ENCODE data around the gene TMEM87A. TPM values are rescaled to one million over a fixed set of nuclear protein-coding genes. Genes with fewer than 3 reads are reported as not detected.

TMEM87A gene
- total and polyA plus RNA-seq, 2 experiments from 2014 or later = 41.8 to 43.5 TPM

DNA sequence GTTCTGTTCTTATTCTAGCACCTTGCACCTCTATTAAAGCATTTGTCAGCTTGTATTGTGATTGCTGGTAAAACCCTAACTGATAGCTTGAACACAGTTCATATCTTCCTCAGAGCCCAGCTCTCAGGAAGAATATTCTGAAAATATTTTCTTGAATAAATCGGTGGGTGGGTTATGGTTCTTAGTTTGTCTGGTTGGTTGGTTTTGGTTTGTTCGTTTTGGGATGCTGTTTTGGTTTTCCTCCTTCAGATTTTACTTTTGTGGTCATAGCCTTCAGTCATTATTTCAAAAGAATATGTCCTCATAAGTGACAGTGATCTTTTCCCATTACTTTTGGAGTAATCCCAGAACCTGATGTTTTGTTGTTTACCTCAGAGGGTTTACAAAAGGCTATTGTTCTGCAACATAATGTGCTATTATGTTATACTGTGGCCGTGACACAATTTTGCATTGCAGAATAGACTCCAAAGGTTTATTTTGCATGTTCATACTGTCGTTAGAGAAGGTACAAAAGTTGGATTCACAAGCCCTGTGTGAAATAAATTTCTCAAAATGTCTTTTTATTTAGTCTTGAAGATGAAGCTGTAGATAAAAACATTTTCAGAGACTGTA is 2.7 kb upstream of the TMEM87A start (continued):
- TF ChIP-seq, protein P1, sequence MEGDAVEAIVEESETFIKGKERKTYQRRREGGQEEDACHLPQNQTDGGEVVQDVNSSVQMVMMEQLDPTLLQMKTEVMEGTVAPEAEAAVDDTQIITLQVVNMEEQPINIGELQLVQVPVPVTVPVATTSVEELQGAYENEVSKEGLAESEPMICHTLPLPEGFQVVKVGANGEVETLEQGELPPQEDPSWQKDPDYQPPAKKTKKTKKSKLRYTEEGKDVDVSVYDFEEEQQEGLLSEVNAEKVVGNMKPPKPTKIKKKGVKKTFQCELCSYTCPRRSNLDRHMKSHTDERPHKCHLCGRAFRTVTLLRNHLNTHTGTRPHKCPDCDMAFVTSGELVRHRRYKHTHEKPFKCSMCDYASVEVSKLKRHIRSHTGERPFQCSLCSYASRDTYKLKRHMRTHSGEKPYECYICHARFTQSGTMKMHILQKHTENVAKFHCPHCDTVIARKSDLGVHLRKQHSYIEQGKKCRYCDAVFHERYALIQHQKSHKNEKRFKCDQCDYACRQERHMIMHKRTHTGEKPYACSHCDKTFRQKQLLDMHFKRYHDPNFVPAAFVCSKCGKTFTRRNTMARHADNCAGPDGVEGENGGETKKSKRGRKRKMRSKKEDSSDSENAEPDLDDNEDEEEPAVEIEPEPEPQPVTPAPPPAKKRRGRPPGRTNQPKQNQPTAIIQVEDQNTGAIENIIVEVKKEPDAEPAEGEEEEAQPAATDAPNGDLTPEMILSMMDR (conservative IDR thresholded peaks at IDR 0.05; ENCODE audit: low read depth in 2 of 2) = no peak
- TF ChIP-seq EZH2 (IDR thresholded peaks at IDR 0.05; ENCODE audit: low read depth, unreplicated experiment) = no peak

DNA sequence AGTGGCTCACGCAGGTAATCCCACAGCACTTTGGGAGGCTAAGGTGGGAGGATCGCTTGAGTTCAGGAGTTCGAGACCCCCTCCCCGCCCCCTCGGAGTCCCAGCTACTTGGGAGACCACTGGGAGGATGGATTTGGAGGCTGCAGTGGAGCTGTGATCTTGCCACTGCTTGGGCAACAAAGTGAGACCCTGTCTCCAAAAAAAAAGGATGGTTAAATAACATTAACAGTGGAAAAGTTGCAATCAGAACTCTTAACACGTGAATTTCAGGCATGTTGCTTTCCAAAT is 1.4 kb upstream of the TMEM87A start:
- H3F3A ChIP-seq (replicated peaks; ENCODE audit: low read depth) = no peaks in the 10 kb centered on the region
- no peak for DNase-seq (ENCODE audit: low spot score)
- peaks cover 32% of the 10 kb centered on the region for H3K79me2 ChIP-seq (replicated peaks; ENCODE audit: insufficient read depth)
- no peaks in the 10 kb centered on the region for H3K36me3 ChIP-seq (ENCODE audit: insufficient read depth)
- TF ChIP-seq, protein P2, sequence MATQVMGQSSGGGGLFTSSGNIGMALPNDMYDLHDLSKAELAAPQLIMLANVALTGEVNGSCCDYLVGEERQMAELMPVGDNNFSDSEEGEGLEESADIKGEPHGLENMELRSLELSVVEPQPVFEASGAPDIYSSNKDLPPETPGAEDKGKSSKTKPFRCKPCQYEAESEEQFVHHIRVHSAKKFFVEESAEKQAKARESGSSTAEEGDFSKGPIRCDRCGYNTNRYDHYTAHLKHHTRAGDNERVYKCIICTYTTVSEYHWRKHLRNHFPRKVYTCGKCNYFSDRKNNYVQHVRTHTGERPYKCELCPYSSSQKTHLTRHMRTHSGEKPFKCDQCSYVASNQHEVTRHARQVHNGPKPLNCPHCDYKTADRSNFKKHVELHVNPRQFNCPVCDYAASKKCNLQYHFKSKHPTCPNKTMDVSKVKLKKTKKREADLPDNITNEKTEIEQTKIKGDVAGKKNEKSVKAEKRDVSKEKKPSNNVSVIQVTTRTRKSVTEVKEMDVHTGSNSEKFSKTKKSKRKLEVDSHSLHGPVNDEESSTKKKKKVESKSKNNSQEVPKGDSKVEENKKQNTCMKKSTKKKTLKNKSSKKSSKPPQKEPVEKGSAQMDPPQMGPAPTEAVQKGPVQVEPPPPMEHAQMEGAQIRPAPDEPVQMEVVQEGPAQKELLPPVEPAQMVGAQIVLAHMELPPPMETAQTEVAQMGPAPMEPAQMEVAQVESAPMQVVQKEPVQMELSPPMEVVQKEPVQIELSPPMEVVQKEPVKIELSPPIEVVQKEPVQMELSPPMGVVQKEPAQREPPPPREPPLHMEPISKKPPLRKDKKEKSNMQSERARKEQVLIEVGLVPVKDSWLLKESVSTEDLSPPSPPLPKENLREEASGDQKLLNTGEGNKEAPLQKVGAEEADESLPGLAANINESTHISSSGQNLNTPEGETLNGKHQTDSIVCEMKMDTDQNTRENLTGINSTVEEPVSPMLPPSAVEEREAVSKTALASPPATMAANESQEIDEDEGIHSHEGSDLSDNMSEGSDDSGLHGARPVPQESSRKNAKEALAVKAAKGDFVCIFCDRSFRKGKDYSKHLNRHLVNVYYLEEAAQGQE (IDR thresholded peaks at IDR 0.05; ENCODE audit: unreplicated experiment) = no peak
- no peak for TF ChIP-seq NANOG (IDR thresholded peaks at IDR 0.05; ENCODE audit: borderline replicate concordance)
- TF ChIP-seq, protein P3, sequence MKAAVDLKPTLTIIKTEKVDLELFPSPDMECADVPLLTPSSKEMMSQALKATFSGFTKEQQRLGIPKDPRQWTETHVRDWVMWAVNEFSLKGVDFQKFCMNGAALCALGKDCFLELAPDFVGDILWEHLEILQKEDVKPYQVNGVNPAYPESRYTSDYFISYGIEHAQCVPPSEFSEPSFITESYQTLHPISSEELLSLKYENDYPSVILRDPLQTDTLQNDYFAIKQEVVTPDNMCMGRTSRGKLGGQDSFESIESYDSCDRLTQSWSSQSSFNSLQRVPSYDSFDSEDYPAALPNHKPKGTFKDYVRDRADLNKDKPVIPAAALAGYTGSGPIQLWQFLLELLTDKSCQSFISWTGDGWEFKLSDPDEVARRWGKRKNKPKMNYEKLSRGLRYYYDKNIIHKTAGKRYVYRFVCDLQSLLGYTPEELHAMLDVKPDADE (IDR thresholded peaks at IDR 0.05) = no peak
- no peak for TF ChIP-seq JUNB (IDR thresholded peaks at IDR 0.05; ENCODE audit: unreplicated experiment)
- TF ChIP-seq EZH2phosphoT487 (IDR thresholded peaks at IDR 0.05; ENCODE audit: unreplicated experiment) = no peak
- TF ChIP-seq, protein P4, sequence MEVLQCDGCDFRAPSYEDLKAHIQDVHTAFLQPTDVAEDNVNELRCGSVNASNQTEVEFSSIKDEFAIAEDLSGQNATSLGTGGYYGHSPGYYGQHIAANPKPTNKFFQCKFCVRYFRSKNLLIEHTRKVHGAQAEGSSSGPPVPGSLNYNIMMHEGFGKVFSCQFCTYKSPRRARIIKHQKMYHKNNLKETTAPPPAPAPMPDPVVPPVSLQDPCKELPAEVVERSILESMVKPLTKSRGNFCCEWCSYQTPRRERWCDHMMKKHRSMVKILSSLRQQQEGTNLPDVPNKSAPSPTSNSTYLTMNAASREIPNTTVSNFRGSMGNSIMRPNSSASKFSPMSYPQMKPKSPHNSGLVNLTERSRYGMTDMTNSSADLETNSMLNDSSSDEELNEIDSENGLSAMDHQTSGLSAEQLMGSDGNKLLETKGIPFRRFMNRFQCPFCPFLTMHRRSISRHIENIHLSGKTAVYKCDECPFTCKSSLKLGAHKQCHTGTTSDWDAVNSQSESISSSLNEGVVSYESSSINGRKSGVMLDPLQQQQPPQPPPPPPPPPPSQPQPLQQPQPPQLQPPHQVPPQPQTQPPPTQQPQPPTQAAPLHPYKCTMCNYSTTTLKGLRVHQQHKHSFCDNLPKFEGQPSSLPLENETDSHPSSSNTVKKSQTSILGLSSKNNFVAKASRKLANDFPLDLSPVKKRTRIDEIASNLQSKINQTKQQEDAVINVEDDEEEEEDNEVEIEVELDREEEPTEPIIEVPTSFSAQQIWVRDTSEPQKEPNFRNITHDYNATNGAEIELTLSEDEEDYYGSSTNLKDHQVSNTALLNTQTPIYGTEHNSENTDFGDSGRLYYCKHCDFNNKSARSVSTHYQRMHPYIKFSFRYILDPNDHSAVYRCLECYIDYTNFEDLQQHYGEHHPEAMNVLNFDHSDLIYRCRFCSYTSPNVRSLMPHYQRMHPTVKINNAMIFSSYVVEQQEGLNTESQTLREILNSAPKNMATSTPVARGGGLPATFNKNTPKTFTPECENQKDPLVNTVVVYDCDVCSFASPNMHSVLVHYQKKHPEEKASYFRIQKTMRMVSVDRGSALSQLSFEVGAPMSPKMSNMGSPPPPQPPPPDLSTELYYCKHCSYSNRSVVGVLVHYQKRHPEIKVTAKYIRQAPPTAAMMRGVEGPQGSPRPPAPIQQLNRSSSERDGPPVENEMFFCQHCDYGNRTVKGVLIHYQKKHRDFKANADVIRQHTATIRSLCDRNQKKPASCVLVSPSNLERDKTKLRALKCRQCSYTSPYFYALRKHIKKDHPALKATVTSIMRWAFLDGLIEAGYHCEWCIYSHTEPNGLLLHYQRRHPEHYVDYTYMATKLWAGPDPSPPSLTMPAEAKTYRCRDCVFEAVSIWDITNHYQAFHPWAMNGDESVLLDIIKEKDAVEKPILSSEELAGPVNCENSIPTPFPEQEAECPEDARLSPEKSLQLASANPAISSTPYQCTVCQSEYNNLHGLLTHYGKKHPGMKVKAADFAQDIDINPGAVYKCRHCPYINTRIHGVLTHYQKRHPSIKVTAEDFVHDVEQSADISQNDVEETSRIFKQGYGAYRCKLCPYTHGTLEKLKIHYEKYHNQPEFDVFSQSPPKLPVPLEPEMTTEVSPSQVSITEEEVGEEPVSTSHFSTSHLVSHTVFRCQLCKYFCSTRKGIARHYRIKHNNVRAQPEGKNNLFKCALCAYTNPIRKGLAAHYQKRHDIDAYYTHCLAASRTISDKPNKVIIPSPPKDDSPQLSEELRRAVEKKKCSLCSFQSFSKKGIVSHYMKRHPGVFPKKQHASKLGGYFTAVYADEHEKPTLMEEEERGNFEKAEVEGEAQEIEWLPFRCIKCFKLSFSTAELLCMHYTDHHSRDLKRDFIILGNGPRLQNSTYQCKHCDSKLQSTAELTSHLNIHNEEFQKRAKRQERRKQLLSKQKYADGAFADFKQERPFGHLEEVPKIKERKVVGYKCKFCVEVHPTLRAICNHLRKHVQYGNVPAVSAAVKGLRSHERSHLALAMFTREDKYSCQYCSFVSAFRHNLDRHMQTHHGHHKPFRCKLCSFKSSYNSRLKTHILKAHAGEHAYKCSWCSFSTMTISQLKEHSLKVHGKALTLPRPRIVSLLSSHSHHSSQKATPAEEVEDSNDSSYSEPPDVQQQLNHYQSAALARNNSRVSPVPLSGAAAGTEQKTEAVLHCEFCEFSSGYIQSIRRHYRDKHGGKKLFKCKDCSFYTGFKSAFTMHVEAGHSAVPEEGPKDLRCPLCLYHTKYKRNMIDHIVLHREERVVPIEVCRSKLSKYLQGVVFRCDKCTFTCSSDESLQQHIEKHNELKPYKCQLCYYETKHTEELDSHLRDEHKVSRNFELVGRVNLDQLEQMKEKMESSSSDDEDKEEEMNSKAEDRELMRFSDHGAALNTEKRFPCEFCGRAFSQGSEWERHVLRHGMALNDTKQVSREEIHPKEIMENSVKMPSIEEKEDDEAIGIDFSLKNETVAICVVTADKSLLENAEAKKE (CRISPR knock-in tag; IDR thresholded peaks at IDR 0.05) = no peak
- TF ChIP-seq, protein P1 (conservative IDR thresholded peaks at IDR 0.05; ENCODE audit: low read depth in 2 of 2) = no peak
- Mint-ChIP-seq H3K36me3 (ENCODE audit: low read depth) (peaks cover 13% of the 10 kb centered on the region; the same call in 2 of the 3 replicates), H3K4me1 (peaks cover 28% of the 10 kb centered on the region; the same call in 2 of the 3 replicates), H3K4me3 (peak overlapping the region; percentile 99), H3K9me3 (no peaks in the 10 kb centered on the region), H3K27me3 (ENCODE audit: insufficient read depth, low read depth, poor library complexity) (peaks cover 2% of the 10 kb centered on the region), H3K27ac (peak overlapping the region; percentile 99)
- no peak for ATAC-seq
- H3K4me2 ChIP-seq = peak overlapping the region; percentile 86
- no peaks in the 10 kb centered on the region for H3K27me3 ChIP-seq (ENCODE audit: insufficient read depth)
- peak overlapping the region; percentile 93 for H3K27ac ChIP-seq (ENCODE audit: low read depth)
- H3K4me3 ChIP-seq = peak overlapping the region; percentile 78
- H3K9me2 ChIP-seq (ENCODE audit: insufficient read depth) = no peaks in the 10 kb centered on the region
- no peak overlapping the region for H2AFZ ChIP-seq
- peaks cover 22% of the 10 kb centered on the region; the same call in 1 of the 2 replicates for H3K4me1 ChIP-seq (ENCODE audit: insufficient read depth)
- no peaks in the 10 kb centered on the region; the same call in 1 of the 2 replicates for H4K20me1 ChIP-seq (replicated peaks; ENCODE audit: insufficient read depth)
